GM12801 (cell line): ENCODE data around the gene HRCT1.

Source experiments
- CTCF ChIP-seq: IDR thresholded peaks from one replicate; pipeline ENCODE4 v1.5.1; 2011; ENCODE audit warnings: control low read depth; ENCODE audit not compliant: insufficient read length; ENCODE audit errors: extremely low read depth

The HRCT1 gene

GRCh38 chr9:35905912-35906679 lies at the start of gene HRCT1:
Gene HRCT1, plus strand, starts transcription at chr9:35906202. Its CDS starts 86 bp downstream, at chr9:35906288.
- TF ChIP-seq CTCF, result no peak

- no peak for TF ChIP-seq CTCF
These were observed 49.8 kb upstream of the HRCT1 start for GRCh38 chr9:35856206-35856605.

GRCh38 chr9:35856882-35857281 lies 49.1 kb upstream of the HRCT1 start:
- TF ChIP-seq CTCF, result no peak

GRCh38 chr9:35858458-35858857 lies 47.5 kb upstream of the HRCT1 start:
- TF ChIP-seq CTCF, result no peak

GRCh38 chr9:35859310-35859989 lies 46.6 kb upstream of the HRCT1 start:
- TF ChIP-seq CTCF, result no peak

GRCh38 chr9:35859990-35860339 lies 46.0 kb upstream of the HRCT1 start:
- no peak for TF ChIP-seq CTCF

GRCh38 chr9:35861161-35861897 lies 44.7 kb upstream of the HRCT1 start:
- no peak for TF ChIP-seq CTCF
